ENCODE results near the gene CDH23. TPM values are rescaled to one million over a fixed set of nuclear protein-coding genes. Genes with fewer than 3 reads are reported as not detected.

Gene CDH23
- total and polyA plus RNA-seq, 9 of the 15 experiments (the other 6 are each of a cell fraction or from before 2014, with no cell fraction given): 0.18 to 1.2 (median 0.47) TPM

GRCh38 chr10:71747551-71748523 lies 351.1 kb downstream of the CDH23 start (continued):
- TF ChIP-seq, protein P1, sequence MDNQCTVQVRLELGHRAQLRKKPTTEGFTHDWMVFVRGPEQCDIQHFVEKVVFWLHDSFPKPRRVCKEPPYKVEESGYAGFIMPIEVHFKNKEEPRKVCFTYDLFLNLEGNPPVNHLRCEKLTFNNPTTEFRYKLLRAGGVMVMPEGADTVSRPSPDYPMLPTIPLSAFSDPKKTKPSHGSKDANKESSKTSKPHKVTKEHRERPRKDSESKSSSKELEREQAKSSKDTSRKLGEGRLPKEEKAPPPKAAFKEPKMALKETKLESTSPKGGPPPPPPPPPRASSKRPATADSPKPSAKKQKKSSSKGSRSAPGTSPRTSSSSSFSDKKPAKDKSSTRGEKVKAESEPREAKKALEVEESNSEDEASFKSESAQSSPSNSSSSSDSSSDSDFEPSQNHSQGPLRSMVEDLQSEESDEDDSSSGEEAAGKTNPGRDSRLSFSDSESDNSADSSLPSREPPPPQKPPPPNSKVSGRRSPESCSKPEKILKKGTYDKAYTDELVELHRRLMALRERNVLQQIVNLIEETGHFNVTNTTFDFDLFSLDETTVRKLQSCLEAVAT (IDR thresholded peaks at IDR 0.05): no peak
- no peak for TF ChIP-seq EZH2 (IDR thresholded peaks at IDR 0.05; ENCODE audit: borderline replicate concordance, low read depth, low read length)
- TF ChIP-seq ETV6 (IDR thresholded peaks at IDR 0.05; ENCODE audit: borderline replicate concordance in 1 of 2, low read depth in 2 of 2, low read length in 1 of 2): no peak
- TF ChIP-seq ETV6 (CRISPR knock-in tag; IDR thresholded peaks at IDR 0.05; ENCODE audit: borderline replicate concordance): no peak
- no peak for TF ChIP-seq DLX4 (CRISPR knock-in tag; IDR thresholded peaks at IDR 0.05)
- TF ChIP-seq TBP (optimal IDR thresholded peaks at IDR 0.05; ENCODE audit: low read depth, low read length): no peak
- TF ChIP-seq HOXB6 (CRISPR knock-in tag; IDR thresholded peaks at IDR 0.05; ENCODE audit: borderline replicate concordance): 0 out of 2 replicates have a peak, but pooled peaks have one; percentile 7
- TF ChIP-seq SMAD4 (CRISPR knock-in tag; conservative IDR thresholded peaks at IDR 0.05): peak; percentile 79
- TF ChIP-seq MAFK (IDR thresholded peaks at IDR 0.05; ENCODE audit: low read length): peak; percentile 63
- no peak for TF ChIP-seq KLF1 (tag; IDR thresholded peaks at IDR 0.05)
- TF ChIP-seq C11orf30 (IDR thresholded peaks at IDR 0.05; ENCODE audit: low read depth): peak; percentile 87
- no peak for TF ChIP-seq ZNF121 (CRISPR knock-in tag; conservative IDR thresholded peaks at IDR 0.05)
- TF ChIP-seq, protein P2, sequence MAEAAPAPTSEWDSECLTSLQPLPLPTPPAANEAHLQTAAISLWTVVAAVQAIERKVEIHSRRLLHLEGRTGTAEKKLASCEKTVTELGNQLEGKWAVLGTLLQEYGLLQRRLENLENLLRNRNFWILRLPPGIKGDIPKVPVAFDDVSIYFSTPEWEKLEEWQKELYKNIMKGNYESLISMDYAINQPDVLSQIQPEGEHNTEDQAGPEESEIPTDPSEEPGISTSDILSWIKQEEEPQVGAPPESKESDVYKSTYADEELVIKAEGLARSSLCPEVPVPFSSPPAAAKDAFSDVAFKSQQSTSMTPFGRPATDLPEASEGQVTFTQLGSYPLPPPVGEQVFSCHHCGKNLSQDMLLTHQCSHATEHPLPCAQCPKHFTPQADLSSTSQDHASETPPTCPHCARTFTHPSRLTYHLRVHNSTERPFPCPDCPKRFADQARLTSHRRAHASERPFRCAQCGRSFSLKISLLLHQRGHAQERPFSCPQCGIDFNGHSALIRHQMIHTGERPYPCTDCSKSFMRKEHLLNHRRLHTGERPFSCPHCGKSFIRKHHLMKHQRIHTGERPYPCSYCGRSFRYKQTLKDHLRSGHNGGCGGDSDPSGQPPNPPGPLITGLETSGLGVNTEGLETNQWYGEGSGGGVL (CRISPR knock-in tag; IDR thresholded peaks at IDR 0.05): no peak
- TF ChIP-seq ARNT (IDR thresholded peaks at IDR 0.05): no peak
- no peak for TF ChIP-seq GATA2 (CRISPR knock-in tag; IDR thresholded peaks at IDR 0.05)
- TF ChIP-seq ZNF274 (IDR thresholded peaks at IDR 0.05; ENCODE audit: borderline replicate concordance, low read depth, low read length): no peak
- TF ChIP-seq TARDBP (IDR thresholded peaks at IDR 0.05): no peak
- no peak for TF ChIP-seq ZNF347 (CRISPR knock-in tag; IDR thresholded peaks at IDR 0.05; ENCODE audit: low read depth)
- no peak for TF ChIP-seq CEBPZ (IDR thresholded peaks at IDR 0.05; ENCODE audit: borderline replicate concordance, low read depth, low read length)
- TF ChIP-seq BDP1 (IDR thresholded peaks at IDR 0.05; ENCODE audit: insufficient read depth, insufficient read length): no peak
- no peak for TF ChIP-seq POLR3A (IDR thresholded peaks at IDR 0.05; ENCODE audit: borderline replicate concordance, extremely low read depth, insufficient read depth, insufficient read length)
